BJ (cell line): Measurements from ENCODE around the gene OPRL1. TPM values are rescaled to one million over a fixed set of nuclear protein-coding genes. Genes with fewer than 3 reads are reported as not detected.
"Not testable (repeated sequence)": the region's sequence is repeated elsewhere in the genome, so short reads cannot be mapped to it uniquely, and the experiment has no call there.

Experiments used
- CTCF ChIA-PET: fragments of 350-600 bp; formaldehyde crosslinking; extraction: SDS; loops from one replicate; lab custom pipeline; 2021; ENCODE audit warnings: antibody characterized with exemption, inconsistent platforms; lab: Yijun Ruan, JAX
- POLR2A ChIA-PET: fragments of 300-600 bp; sonication (Branson Sonifier 250); formaldehyde crosslinking; extraction: SDS; loops from one replicate; lab custom pipeline; 2021; ENCODE audit warnings: antibody characterized with exemption; lab: Charles Lee
- DNase-seq: peaks from one replicate; pipeline ENCODE4 v3.0.0-alpha.2; 2011; ENCODE audit warnings: low read depth
- H3K27me3 ChIP-seq: 2 replicates; pipeline ENCODE4 v1.6.0; 2011; ENCODE audit warnings: low read length; ENCODE audit not compliant: control insufficient read depth, insufficient read depth
- H3K36me3 ChIP-seq: 2 replicates; pipeline ENCODE4 v1.5.1; 2011; ENCODE audit warnings: low read length; ENCODE audit not compliant: control insufficient read depth, insufficient read depth
- H3K4me3 ChIP-seq: 2 replicates; pipeline ENCODE4 v1.5.1; 2011; ENCODE audit warnings: low read depth, mild to moderate bottlenecking, control low read depth, low read length
- CTCF ChIP-seq: IDR thresholded peaks from 2 replicates; pipeline ENCODE4 v1.5.1; 2011; ENCODE audit warnings: low read depth, mild to moderate bottlenecking, control low read depth, inconsistent platforms, low read length, moderate library complexity; ENCODE audit not compliant: insufficient read depth
- polyA plus RNA-seq: library from polyadenylated mRNA; depleted of rRNA; stranded (reverse); fragments of >200 nt; gene quantifications from 2 replicates; pipeline ENCODE4 v1.2.3, GENCODE V29; 2011

Gene OPRL1
- polyA plus RNA-seq, 1 experiment: 0.97 TPM

- peaks cover 2% of the 10 kb centered on the region; the same call in 1 of the 2 replicates for H3K27me3 ChIP-seq
- POLR2A ChIA-PET: no interaction called here
- no peak overlapping the region for H3K4me3 ChIP-seq
- no peak for DNase-seq
- CTCF ChIA-PET: no interaction called here
- TF ChIP-seq CTCF: no peak; the same call in 1 of the 2 replicates
- no peaks in the 10 kb centered on the region for H3K36me3 ChIP-seq
These were observed 51.5 kb downstream of the OPRL1 start for GRCh38 chr20:64131406-64131805.

- no peak for DNase-seq
- peaks cover 2% of the 10 kb centered on the region; the same call in 1 of the 2 replicates for H3K27me3 ChIP-seq
- ChIA-PET POLR2A (no interaction called here), CTCF (no interaction called here)
- TF ChIP-seq CTCF: no peak
- H3K4me3 ChIP-seq: no peak overlapping the region
- no peaks in the 10 kb centered on the region for H3K36me3 ChIP-seq
These were observed 54.1 kb downstream of the OPRL1 start for GRCh38 chr20:64133951-64134407.

- CTCF ChIA-PET, H3K36me3 ChIP-seq, DNase-seq, POLR2A ChIA-PET, H3K27me3 ChIP-seq, H3K4me3 ChIP-seq: not testable (repeated sequence)
These were observed 54.9 kb downstream of the OPRL1 start for GRCh38 chr20:64134744-64135143.

- no peak for DNase-seq
- POLR2A ChIA-PET: no interaction called here
- peaks cover 3% of the 10 kb centered on the region for H3K27me3 ChIP-seq
- CTCF ChIA-PET: no interaction called here
- no peak overlapping the region for H3K4me3 ChIP-seq
- H3K36me3 ChIP-seq: no peaks in the 10 kb centered on the region
- no peak for TF ChIP-seq CTCF
These were observed 56.3 kb downstream of the OPRL1 start for GRCh38 chr20:64136004-64136710.

GRCh38 chr20:64137598-64138031, 57.7 kb downstream of the OPRL1 start:
- CTCF ChIA-PET: interaction anchor here (0.9 kb wide), 1 partner anchor 17 kb away, joined by 3 read pairs; no protein-coding TSS in a partner anchor

More at GRCh38 chr20:64137598-64138031, 57.7 kb downstream of the OPRL1 start:
- Histone ChIP-seq H3K36me3 (no peaks in the 10 kb centered on the region), H3K27me3 (peaks cover 3% of the 10 kb centered on the region), H3K4me3 (no peak overlapping the region)
- no peak for DNase-seq
- POLR2A ChIA-PET: no interaction called here
- TF ChIP-seq CTCF: no peak
